Right lobe of liver (tissue), 6 donors: ENCODE data around the gene CXCL6. TPM values are rescaled to one million over a fixed set of nuclear protein-coding genes. Genes with fewer than 3 reads are reported as not detected.

ENCODE experiments used
- ATAC-seq, 4 donors: fragments of 200-7000 bp; cut with Tn5 transposase; one replicate each; pipeline ENCODE4 v1.9.1; 2020; ENCODE audit warnings: mild to moderate bottlenecking in 4 of 4, moderate library complexity in 4 of 4
- DNase-seq, 3 donors: peaks; one replicate each; pipeline ENCODE4 v3.0.0-alpha.2; 2020
- H3K27ac ChIP-seq, 3 donors: fragments of 200-600 bp; one replicate each; pipeline ENCODE4 v1.8.0; 2022
- H3K27me3 ChIP-seq, 2 donors: fragments of 200-600 bp; one replicate each; pipeline ENCODE4 v1.8.0; 2022
- H3K36me3 ChIP-seq, 4 donors: fragments of 200-600 bp; sonication (generic) in 1 of 4; one replicate each; pipeline versions ENCODE4 v1.5.1 to v1.8.0; 2017 to 2022; ENCODE audit warnings: control low read depth in 1 of 4
- H3K4me1 ChIP-seq, 4 donors: fragments of 200-600 bp; sonication (generic) in 1 of 4; one replicate each; pipeline versions ENCODE4 v1.5.1 to v1.8.0; 2017 to 2022; ENCODE audit warnings: control low read depth in 1 of 4
- H3K4me3 ChIP-seq, 3 donors: fragments of 200-600 bp; one replicate each; pipeline ENCODE4 v1.8.0; 2022
- H3K9me3 ChIP-seq, 4 donors: fragments of 200-600 bp; sonication (generic) in 1 of 4; one replicate each; pipeline versions ENCODE4 v1.5.1 to v1.8.0; 2017 to 2022; ENCODE audit warnings: control low read depth in 1 of 4
- POLR2A ChIP-seq: fragments of 450-650 bp; IDR thresholded peaks from one replicate; pipeline ENCODE4 v1.6.1; 2017; ENCODE audit warnings: antibody characterized with exemption, mild to moderate bottlenecking
- WGBS: methylation state at CpG from one replicate; pipeline ENCODE4 v1.1.6; 2018; ENCODE audit warnings: low coverage, low lambda C conversion rate; ENCODE audit not compliant: insufficient coverage; ENCODE audit errors: missing lambda C conversion rate; 5-methylcytosine and 5-hydroxymethylcytosine counted together
- intact Hi-C, 2 donors: fragments of 100-400 bp; cut with DNase I; formaldehyde crosslinking; loops; one replicate each; pipeline versions ENCODE4 v1.11.2 to v1.14.1; 2022
- total RNA-seq, 6 experiments: library from RNA; depleted of rRNA in 2 of 6; stranded (reverse); fragments of >200 nt in 2 of 6; fragmentation: NEBNext Ultra II Directional in 3 of 6; extraction: Animal tissue kit (Norgen Biotek cat#: 25700) in 3 of 6; gene quantifications; one replicate each; pipeline versions ENCODE4 v1.1.0 to v1.2.4, GENCODE V29; 2016 to 2023
- TF ChIP-seq, protein P1 (sequence below), 4 donors: fragments of 200-600 bp in 3 of 4; fragments of 450-650 bp in 1 of 4; IDR thresholded peaks; one replicate each; pipeline versions ENCODE4 v1.5.1 to v1.8.0; 2016 to 2022; ENCODE audit warnings: antibody characterized with exemption in 4 of 4, mild to moderate bottlenecking in 2 of 4
- donor health status: DM: no; HTN: yes; CAD: no.
- donor health status: DM: no; HTN: no; CAD: no.
- donor health status: DM: no; HTN: no; CAD: no.
- donor health status: DM: no; HTN: yes; CAD: no.
- donor health status: DM: no; HTN: yes; CAD: no.

CXCL6 gene
- total RNA-seq, 6 experiments from 2014 or later: 0.68 to 22.7 (median 5.4) TPM

DNA sequence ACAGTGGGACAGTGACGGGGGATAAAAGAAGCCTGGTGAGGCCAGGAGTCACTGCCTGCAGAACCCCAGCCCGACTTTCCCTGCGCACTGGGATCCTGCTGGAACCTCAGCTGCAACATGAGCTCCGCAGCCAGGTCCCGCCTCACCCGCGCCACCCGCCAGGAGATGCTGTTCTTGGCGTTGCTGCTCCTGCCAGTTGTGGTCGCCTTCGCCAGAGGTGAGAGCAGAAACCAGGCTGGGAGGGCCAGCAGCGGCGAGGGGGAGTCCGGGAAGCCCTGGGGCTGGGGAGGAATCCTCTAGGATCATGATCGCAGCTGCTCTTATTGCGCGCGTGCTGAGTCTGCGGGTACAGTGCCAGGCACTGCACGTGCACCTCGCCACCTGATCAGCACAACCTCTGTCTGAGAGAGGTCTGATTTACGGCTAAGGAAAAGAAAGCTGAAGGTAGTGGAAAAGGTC, 16.8 kb downstream of the CXCL6 start, which contains the start of gene PF4V1:
Gene PF4V1 (plus strand): TSS at position 51 of the 459 bp plus-strand sequence. CDS start 67 bp downstream, at position 118.
- peak; percentile 38 to 65 (median 60) for ATAC-seq
- Histone ChIP-seq H3K27me3 (no peaks in the 10 kb centered on the region), H3K4me1 (peaks cover 0 to 21% (median 3%) of the 10 kb centered on the region in 4 donors), H3K27ac (no peak within 1 kb of the TSS), H3K9me3 (no peaks in the 10 kb centered on the region), H3K36me3 (no peaks in the 10 kb centered on the region), H3K4me3 (peak within 1 kb of the TSS in 2 of 3 donors; percentile 18 to 19)
- TF ChIP-seq, protein P1, sequence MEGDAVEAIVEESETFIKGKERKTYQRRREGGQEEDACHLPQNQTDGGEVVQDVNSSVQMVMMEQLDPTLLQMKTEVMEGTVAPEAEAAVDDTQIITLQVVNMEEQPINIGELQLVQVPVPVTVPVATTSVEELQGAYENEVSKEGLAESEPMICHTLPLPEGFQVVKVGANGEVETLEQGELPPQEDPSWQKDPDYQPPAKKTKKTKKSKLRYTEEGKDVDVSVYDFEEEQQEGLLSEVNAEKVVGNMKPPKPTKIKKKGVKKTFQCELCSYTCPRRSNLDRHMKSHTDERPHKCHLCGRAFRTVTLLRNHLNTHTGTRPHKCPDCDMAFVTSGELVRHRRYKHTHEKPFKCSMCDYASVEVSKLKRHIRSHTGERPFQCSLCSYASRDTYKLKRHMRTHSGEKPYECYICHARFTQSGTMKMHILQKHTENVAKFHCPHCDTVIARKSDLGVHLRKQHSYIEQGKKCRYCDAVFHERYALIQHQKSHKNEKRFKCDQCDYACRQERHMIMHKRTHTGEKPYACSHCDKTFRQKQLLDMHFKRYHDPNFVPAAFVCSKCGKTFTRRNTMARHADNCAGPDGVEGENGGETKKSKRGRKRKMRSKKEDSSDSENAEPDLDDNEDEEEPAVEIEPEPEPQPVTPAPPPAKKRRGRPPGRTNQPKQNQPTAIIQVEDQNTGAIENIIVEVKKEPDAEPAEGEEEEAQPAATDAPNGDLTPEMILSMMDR (IDR thresholded peaks at IDR 0.05): peak in 2 of 4 donors; percentile 15 to 33
- no peak for TF ChIP-seq POLR2A
- 33% methylated on average over 5 of the region's 22 CpGs for WGBS
- intact Hi-C loops: no loop called here
- peak in 2 of 3 donors; percentile 56 to 61 for DNase-seq

DNA sequence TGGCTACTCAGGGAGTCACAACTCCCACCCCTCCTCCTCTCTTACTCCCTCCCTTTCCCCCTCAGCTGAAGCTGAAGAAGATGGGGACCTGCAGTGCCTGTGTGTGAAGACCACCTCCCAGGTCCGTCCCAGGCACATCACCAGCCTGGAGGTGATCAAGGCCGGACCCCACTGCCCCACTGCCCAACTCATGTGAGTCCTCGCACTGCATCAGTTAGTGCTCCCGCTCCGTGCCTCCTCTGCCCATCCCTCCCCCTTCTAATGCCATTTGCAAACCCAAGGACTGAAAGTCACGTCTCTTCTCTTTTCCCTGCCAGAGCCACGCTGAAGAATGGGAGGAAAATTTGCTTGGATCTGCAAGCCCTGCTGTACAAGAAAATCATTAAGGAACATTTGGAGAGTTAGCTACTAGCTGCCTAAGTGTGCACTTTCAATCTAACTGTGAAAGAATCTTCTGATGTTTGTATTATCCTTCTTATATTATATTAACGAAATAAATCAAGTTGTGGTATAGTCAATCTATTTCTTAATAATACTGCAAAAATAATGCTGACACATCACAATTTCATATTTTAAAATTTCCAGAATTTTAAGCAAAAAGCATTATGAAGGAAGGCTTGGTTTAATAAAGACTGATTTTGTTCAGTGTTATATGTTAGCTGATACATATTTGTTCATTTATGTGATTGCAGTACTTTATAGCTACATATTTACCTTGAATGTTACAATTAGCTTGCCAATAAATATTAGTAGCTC, 17.4 kb downstream of the CXCL6 start:
- no peaks in the 10 kb centered on the region for H3K36me3 ChIP-seq
- peak overlapping the region in 2 of 3 donors; percentile 18 to 19 for H3K4me3 ChIP-seq
- no peaks in the 10 kb centered on the region for H3K27me3 ChIP-seq
- 19% methylated on average over 3 of the region's 8 CpGs for WGBS
- no peaks in the 10 kb centered on the region for H3K9me3 ChIP-seq
- DNase-seq: no peak
- H3K27ac ChIP-seq: no peak overlapping the region
- no peak for TF ChIP-seq POLR2A
- TF ChIP-seq, protein P1 (IDR thresholded peaks at IDR 0.05): no peak
- intact Hi-C loops: no loop called here
- H3K4me1 ChIP-seq: peaks cover 0 to 16% (median 2%) of the 10 kb centered on the region in 4 donors
- ATAC-seq: peak in 1 of 4 donors; percentile 20

DNA sequence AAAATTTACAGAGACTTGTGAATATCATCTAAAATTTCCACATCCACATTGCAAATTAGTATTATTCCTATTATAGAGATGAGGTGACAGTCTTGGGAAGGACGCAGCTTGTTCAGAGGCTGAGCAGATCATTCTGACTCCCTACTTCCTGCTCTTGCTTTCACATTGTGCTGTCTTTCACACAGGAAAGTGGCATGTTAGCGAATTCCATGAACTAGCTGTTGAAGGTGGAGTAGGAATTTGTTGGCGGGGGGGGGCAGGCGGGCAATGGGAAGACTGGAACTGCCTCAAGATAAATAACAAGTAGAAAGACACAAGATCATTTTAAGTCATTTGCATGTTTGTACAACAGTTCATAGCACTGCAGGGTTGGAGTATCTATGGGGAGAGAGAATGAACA, 18.9 kb downstream of the CXCL6 start:
- no peak overlapping the region for H3K27ac ChIP-seq
- 54% methylated on average over 3 of the region's 4 CpGs for WGBS
- peak in 1 of 4 donors; percentile 4 for ATAC-seq
- no peaks in the 10 kb centered on the region for H3K36me3 ChIP-seq
- peaks cover 0 to 15% (median 0%) of the 10 kb centered on the region in 4 donors for H3K4me1 ChIP-seq
- H3K27me3 ChIP-seq: no peaks in the 10 kb centered on the region
- no peaks in the 10 kb centered on the region for H3K9me3 ChIP-seq
- intact Hi-C loops: no loop called here
- no peak for TF ChIP-seq POLR2A
- TF ChIP-seq, protein P1 (IDR thresholded peaks at IDR 0.05): no peak
- no peak for DNase-seq
- H3K4me3 ChIP-seq: no peak overlapping the region

DNA sequence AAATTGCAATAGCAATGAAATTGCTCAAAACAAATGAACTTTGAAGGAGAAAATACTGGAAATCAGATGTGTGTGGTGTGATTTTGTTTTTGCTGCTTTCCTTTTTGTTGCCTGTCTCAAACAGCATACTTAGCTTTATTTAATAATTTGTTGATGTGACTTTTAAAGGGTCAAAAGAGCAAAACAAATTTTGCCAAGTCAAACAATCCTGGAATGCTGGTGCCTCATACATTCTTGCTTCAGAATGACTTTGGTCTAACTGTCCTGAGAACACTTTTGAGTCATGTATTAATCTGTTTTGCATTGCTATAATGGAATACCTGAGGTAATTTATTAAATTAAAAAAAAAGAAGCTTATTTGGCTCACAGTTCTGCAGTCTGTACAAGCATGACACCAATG, 20.0 kb downstream of the CXCL6 start:
- intact Hi-C loops: no loop called here
- no peaks in the 10 kb centered on the region for H3K9me3 ChIP-seq
- H3K27me3 ChIP-seq: no peaks in the 10 kb centered on the region
- H3K4me1 ChIP-seq: peaks cover 0 to 15% (median 0%) of the 10 kb centered on the region in 4 donors
- peak; percentile 77 to 86 (median 80) for ATAC-seq
- TF ChIP-seq POLR2A: no peak
- TF ChIP-seq, protein P1 (IDR thresholded peaks at IDR 0.05): no peak
- H3K27ac ChIP-seq: peak overlapping the region; percentile 39 to 60 (median 45)
- DNase-seq: no peak
- no peaks in the 10 kb centered on the region for H3K36me3 ChIP-seq
- H3K4me3 ChIP-seq: no peak overlapping the region
